Renal cortex interstitium (tissue), 3 donors: ENCODE data around the gene IL11. TPM values are rescaled to one million over a fixed set of nuclear protein-coding genes. Genes with fewer than 3 reads are reported as not detected.

Experiments used
- polyA plus RNA-seq, 3 donors: library from polyadenylated mRNA; unstranded; fragments of 120-200 nt; gene quantifications; one replicate each; pipeline ENCODE4 v1.2.1, GENCODE V29; 2013; ENCODE audit not compliant: insufficient read length in 3 of 3

IL11 gene
- polyA plus RNA-seq, 3 donors: 0.84 to 2.8 (median 1.5) TPM

Other genes with a start within 250 kb of the IL11 start
- 1 to 10 TPM; 2.7 to 7.0 (median 4.5) TPM for gene TNNT1, start 221.3 kb downstream of the IL11 start, polyA plus RNA-seq
- 1 to 10 TPM; 3.4 to 3.7 (median 3.5) TPM for gene TNNI3, start 212.7 kb downstream of the IL11 start, polyA plus RNA-seq
- 1 to 10 TPM; 6.6 to 9.9 (median 8.1) TPM for gene DNAAF3, start 203.8 kb downstream of the IL11 start, polyA plus RNA-seq
- gene SYT5, start 190.2 kb downstream of the IL11 start, polyA plus RNA-seq: under 1 TPM; 0.11 to 0.47 (median 0.44) TPM
- gene PTPRH, start 161.0 kb downstream of the IL11 start, polyA plus RNA-seq: under 1 TPM; 0.09 to 0.16 (median 0.12) TPM
- gene TMEM86B, start 141.7 kb downstream of the IL11 start, polyA plus RNA-seq: 1 to 10 TPM; 2.6 to 7.1 (median 4.2) TPM
- 10 to 100 TPM; 39.3 to 52.1 (median 48.9) TPM for gene PPP6R1, start 111.4 kb downstream of the IL11 start, polyA plus RNA-seq
- 10 to 100 TPM; 23.2 to 41.2 (median 39.2) TPM for gene HSPBP1, start 90.4 kb downstream of the IL11 start, polyA plus RNA-seq
- gene BRSK1, start 86.5 kb downstream of the IL11 start, polyA plus RNA-seq: 10 to 100 TPM; 12.7 to 16.2 (median 14.6) TPM
- gene TMEM150B, start 45.1 kb downstream of the IL11 start, polyA plus RNA-seq: 1 to 10 TPM in 1 of 3 donors, under 1 TPM in 2; 0.72 to 2.1 (median 0.90) TPM
- 10 to 100 TPM; 16.5 to 34.5 (median 23.4) TPM for gene KMT5C, start 30.6 kb downstream of the IL11 start, polyA plus RNA-seq
- 1 to 10 TPM in 2 of 3 donors, under 1 TPM in 1; 0.82 to 1.9 (median 1.2) TPM for gene COX6B2, start 15.7 kb downstream of the IL11 start, polyA plus RNA-seq
- under 1 TPM; 0.12 to 0.24 (median 0.13) TPM for gene GARIN5B, start 7.2 kb downstream of the IL11 start, polyA plus RNA-seq
- gene TMEM190, start 6.4 kb upstream of the IL11 start, polyA plus RNA-seq: 1 to 10 TPM in 1 of 3 donors, under 1 TPM in 1, not detected in 1; 0.17 to 1.1 TPM
- 1 to 10 TPM in 1 of 3 donors, under 1 TPM in 2; 0.58 to 1.3 (median 0.78) TPM for gene TMEM238, start 13.8 kb upstream of the IL11 start, polyA plus RNA-seq
- gene RPL28, start 15.5 kb upstream of the IL11 start, polyA plus RNA-seq: 1,000 to 10,000 TPM in 2 of 3 donors, 100 to 1,000 TPM in 1; 762 to 1,286 (median 1,213) TPM
- gene UBE2S, start 37.3 kb upstream of the IL11 start, polyA plus RNA-seq: 10 to 100 TPM; 39.8 to 70.7 (median 42.8) TPM
- under 1 TPM; 0.09 to 0.30 (median 0.16) TPM for gene SHISA7, start 72.8 kb upstream of the IL11 start, polyA plus RNA-seq
- gene ISOC2, start 91.2 kb upstream of the IL11 start, polyA plus RNA-seq: 10 to 100 TPM; 28.1 to 47.0 (median 45.4) TPM
- not detected for gene C19orf85, start 94.3 kb upstream of the IL11 start, polyA plus RNA-seq
- gene ZNF628, start 106.2 kb upstream of the IL11 start, polyA plus RNA-seq: 1 to 10 TPM; 2.1 to 6.6 (median 4.8) TPM
- 10 to 100 TPM; 43.2 to 55.9 (median 52.6) TPM for gene NAT14, start 114.7 kb upstream of the IL11 start, polyA plus RNA-seq
- gene SSC5D, start 118.0 kb upstream of the IL11 start, polyA plus RNA-seq: 1 to 10 TPM; 1.5 to 2.5 (median 1.6) TPM
- gene SBK2, start 166.7 kb upstream of the IL11 start, polyA plus RNA-seq: 1 to 10 TPM in 2 of 3 donors, under 1 TPM in 1; 0.97 to 1.8 (median 1.4) TPM
- under 1 TPM; 0.12 to 0.28 (median 0.22) TPM for gene SBK3, start 175.1 kb upstream of the IL11 start, polyA plus RNA-seq
- gene ZNF579, start 210.4 kb upstream of the IL11 start, polyA plus RNA-seq: 10 to 100 TPM; 13.8 to 21.2 (median 19.5) TPM
- gene FIZ1, start 229.1 kb upstream of the IL11 start, polyA plus RNA-seq: 10 to 100 TPM; 20.1 to 24.5 (median 23.9) TPM
- 10 to 100 TPM in 2 of 3 donors, 1 to 10 TPM in 1; 6.5 to 11.1 (median 11.0) TPM for gene ZNF524, start 229.8 kb upstream of the IL11 start, polyA plus RNA-seq
- gene ZNF865, start 235.2 kb upstream of the IL11 start, polyA plus RNA-seq: 10 to 100 TPM in 2 of 3 donors, 1 to 10 TPM in 1; 5.9 to 11.8 (median 11.1) TPM